ENCODE results near the gene TOMM34.

The TOMM34 gene

GRCh38 chr20:44961870-44962267 is 1.7 kb upstream of the TOMM34 start:
- DNase-seq: no peak

DNA sequence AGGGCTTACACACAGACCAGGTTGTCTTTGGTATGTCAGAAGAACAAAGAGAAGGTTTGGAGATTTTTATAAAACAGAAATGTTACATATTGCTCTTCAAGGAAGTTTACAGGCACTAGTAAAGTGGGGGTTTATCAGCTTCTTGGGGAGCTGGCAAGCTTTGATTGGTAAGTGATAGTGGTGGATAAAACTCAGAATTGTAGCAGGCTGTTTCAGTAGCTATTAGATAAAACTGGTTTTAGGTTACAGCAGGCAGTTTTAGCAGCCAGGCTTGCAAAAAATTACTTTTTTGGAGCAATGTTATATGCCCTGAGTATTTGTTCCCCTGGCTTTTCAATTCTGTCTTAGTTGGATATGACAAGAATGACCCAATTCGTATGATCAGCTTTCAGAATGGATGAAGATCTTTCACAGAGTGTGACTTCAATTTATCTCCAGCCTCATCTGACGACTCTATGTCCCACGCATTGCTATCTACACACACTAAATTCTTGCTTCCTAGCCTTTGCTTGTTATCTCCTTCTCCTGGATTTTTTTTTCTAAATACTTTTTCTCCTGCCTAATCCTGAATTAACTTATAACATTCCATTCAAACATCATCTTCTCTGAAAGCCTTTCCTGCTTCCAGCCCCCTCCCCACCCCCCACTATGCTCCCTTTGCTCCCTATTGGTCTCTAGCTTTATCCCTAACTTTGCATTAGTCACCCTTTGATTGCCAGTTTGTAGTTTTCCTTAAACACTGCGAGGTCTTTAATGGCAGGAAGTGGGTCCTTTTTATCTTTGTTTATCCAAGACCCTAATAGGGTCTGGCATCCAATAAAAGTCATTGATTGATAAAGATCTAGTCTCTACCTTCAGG is 1.0 kb upstream of the TOMM34 start:
- DNase-seq: no peak

DNA sequence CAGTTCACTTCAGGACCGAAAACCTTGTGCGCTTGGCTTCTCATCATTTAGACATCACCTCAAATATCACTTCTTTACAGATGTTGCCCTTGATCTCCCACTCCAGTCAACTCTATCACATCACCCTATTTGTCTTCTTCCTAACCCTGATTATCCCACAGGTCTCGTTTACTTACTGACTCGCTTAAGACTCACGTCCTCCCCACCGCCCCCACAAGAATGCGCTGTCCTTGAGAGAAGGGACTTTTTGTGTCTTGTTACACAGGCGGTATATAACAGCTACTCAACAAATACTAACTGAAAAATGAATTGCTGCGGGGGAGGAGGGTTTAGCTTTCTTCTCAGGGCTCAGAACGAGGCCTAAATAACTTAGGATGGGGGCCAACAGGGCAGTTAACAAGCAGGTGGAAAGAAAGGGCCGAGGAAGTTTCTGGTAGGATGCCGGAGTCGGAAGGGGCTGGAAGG is 527 bp downstream of the TOMM34 start:
- DNase-seq: peak; percentile 78

- DNase-seq: no peak
Observed at GRCh38 chr20:44959082-44959637, 1.0 kb downstream of the TOMM34 start.

DNA sequence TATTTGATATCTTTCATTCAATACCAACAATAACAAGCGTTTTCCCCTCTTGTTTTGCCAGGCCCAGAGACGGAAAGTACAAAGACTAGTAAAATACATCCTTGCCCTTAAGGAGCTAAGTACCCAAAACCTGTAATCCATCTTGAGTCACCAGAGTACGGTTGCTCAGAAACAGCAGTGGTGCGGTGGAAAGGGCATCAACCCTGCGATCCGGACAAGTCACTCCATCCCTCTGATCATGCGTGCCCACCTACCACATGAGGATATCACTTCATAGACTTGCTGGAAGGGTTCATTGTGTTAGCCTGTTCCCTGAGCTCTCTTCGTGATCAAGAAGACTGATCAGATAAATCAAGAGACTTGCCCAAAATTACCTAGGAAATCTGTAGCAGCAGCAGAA is 1.9 kb downstream of the TOMM34 start:
- no peak for DNase-seq

GRCh38 chr20:44956410-44956809 is 3.8 kb downstream of the TOMM34 start:
- DNase-seq: no peak

GRCh38 chr20:44955270-44955669 is 4.9 kb downstream of the TOMM34 start:
- DNase-seq: no peak

DNA sequence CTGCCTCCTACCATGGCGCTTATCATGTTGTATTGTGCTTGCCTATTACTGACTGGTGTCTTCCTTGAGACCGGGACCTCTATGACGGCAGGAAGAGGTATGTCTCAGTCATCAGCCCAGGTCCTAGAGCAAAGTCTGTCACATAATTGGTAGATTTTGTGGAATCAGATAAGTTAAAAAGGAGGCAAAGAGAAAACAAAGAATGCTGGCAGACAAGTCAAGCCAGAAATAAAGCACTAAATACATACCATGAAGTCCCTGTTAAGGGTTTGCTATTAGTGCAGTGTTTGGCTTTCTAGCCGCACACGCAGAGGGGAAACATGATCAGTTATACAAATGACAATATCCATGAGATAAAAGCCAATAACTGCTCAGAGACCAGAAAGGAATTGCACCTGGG is 6.0 kb downstream of the TOMM34 start:
- no peak for DNase-seq

- no peak for DNase-seq
Observed at GRCh38 chr20:44952731-44953130, 7.5 kb downstream of the TOMM34 start.

GRCh38 chr20:44950368-44950767 is 9.8 kb downstream of the TOMM34 start:
- DNase-seq: no peak

DNA sequence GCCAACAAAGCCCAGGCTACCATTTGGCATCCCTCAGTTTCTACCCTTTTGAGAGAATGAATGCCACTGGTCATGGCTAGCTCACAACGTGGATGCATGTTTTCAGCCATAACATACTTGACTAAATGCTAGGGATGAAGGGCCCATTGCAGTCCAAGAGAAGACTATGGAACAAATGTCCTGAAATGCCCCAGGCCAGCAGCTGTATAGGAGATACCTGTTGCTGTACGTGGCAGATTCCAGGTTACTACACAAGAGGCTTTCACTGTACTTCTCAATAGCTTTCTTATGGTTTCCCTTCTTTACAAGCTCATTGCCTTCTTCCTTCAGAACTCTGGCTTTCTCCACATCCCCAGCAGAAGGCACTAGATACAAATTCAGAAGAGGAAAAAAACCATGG is 11.7 kb downstream of the TOMM34 start:
- no peak for DNase-seq

DNA sequence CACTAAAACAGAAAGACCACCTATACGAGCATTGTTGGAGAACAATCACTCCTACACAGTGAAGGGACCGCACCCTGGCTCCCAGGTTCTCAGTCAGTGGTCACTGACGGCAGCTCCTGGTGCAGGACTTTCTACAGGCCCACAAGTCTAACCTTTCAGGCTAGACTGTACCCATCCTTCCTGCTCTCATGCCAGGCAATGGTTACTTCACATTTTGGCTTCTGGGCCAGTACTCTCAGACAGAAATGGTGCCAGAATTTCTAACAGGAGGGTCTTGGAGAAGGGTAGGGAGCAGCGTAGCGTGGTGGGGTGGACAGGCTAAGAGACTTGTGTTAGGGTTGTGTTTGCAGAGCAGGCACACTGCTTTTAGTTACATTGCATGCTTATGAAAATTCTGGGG is 12.1 kb downstream of the TOMM34 start:
- no peak for DNase-seq

- no peak for DNase-seq
Observed at GRCh38 chr20:44946271-44946852, 13.8 kb downstream of the TOMM34 start.

GRCh38 chr20:44945261-44945660 is 14.9 kb downstream of the TOMM34 start:
- DNase-seq: no peak

DNA sequence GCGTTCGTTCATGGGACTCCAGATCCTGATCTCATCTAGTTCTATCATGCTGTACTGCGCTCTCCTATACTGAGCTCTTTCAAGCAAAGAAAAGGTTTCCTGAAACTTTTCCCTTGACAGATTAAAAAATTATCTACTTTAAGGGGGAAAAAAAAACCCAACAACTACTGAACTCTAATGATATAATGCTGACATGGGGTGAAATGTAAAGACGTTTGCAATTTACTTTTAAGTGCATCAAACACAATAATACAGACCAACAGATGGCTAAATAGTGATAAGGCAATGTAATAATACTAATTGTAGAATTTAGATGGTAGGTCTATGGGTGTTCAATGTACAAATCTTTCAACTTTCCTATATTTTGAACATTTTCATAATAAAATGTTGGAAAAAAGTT is 16.4 kb downstream of the TOMM34 start:
- no peak for DNase-seq

- no peak for DNase-seq
Observed at GRCh38 chr20:44942264-44942973, 17.8 kb downstream of the TOMM34 start.

GRCh38 chr20:44941120-44941691 is 19.0 kb downstream of the TOMM34 start:
- DNase-seq: no peak

- DNase-seq: no peak
Observed at GRCh38 chr20:44938637-44939036, 21.6 kb downstream of the TOMM34 start.

DNA sequence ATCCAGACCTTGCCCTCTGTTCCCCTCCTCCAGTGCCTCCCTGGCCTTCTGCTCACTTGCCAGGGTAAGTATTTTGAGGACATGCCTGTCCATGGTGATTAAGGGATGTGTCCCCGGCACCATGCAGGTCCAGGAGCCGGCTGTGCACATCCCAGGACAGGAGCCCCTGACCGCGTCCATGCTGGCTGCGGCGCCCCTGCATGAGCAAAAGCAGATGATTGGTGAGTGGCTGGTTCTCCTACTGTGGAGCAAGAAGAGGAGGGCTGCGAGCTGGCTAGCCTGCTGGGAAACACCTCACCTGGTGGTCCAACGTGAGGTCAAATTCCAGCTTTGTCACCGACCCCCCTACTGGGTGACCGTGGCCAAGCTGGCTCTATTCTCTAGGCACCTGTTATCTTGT is 23.7 kb downstream of the TOMM34 start:
- no peak for DNase-seq

DNA sequence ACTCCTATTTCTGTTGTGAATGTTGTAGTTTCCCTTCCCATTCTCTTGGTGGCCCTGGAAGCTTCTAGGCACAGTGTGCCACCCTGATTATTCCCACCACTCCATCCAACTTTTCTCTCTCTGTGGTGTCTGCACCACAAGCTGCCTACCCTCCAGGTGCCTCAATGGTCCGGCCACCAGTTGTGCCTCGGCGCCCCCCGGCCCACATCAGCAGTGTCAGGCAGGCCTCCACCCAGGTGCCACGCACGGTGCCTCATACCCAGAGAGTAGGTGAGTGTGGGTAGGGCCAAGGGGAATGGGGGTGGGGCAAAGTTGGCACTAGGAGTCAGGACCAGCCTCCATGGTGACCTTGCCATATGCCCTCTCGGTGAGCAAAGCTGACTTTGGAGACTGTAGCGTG is 27.3 kb downstream of the TOMM34 start:
- no peak for DNase-seq

DNA sequence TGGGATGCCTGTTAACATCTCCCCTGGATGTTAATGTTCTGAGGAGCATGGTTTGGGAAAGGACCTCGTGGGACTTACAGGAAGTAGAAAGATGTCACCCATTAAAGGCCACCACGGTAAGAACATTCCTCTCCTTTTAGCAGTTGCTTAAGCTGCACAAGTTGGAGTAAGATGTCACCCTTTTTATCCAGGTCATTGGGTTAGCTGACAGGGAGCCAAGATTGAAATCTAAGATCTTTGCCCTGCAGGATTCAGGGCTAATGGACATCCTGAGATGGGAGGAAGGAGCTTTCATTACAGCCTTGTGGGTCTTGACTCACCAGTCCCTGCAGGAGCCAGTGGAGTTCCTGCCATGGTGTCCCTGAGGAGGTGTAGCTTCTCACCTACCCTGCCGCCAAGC is 28.3 kb downstream of the TOMM34 start:
- DNase-seq: no peak

DNA sequence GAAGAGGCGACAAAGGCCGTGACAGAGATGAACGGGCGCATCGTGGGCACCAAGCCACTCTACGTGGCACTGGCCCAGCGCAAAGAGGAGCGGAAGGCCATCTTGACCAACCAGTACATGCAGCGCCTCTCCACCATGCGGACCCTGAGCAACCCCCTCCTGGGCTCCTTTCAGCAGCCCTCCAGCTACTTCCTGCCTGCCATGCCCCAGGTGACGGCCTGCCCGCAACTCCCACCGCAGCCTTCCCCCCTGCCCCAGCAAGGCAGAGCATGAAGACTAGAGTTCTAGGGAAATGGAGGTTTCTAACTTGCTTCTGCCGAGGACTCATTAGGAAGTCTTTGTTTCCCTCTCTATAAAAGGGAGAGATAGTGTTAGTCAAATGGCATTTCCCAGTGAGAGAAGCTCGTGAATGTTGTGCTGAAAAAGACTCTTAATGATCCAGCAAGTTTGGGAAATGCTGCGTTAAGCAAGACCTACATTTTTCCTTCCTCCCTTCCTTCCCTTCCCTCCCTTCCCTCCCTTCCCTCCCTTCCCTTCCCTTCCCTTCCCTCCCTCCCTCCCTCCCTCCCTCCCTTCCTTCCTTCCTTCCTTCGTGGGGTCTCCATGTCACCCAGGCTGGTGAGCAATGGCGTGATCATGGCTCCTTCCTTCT is 29.6 kb downstream of the TOMM34 start:
- no peak for DNase-seq

- no peak for DNase-seq
Observed at GRCh38 chr20:44928595-44928994, 31.6 kb downstream of the TOMM34 start.

Data from stimulated activated CD4-positive, alpha-beta T cell treated with anti-CD3 and anti-CD28 coated beads, Interleukin-4, amount 100 ng/mL, for 1 hour (primary cell).